Upper lobe of right lung (tissue), 1 donor: ENCODE results near the gene HDAC11. TPM values are rescaled to one million over a fixed set of nuclear protein-coding genes. Genes with fewer than 3 reads are reported as not detected.
"Not testable (repeated sequence)": the region's sequence is repeated elsewhere in the genome, so short reads cannot be mapped to it uniquely, and the experiment has no call there.

Experiments
- ATAC-seq: fragments of 200-7000 bp; cut with Tn5 transposase; one replicate; pipeline ENCODE4 v1.9.1; 2020; ENCODE audit warnings: mild to moderate bottlenecking, moderate library complexity
- DNase-seq: peaks from one replicate; pipeline ENCODE4 v3.0.0-alpha.2; 2020
- H3K27ac ChIP-seq: fragments of 200-600 bp; one replicate; pipeline ENCODE4 v1.8.0; 2022
- H3K27me3 ChIP-seq: fragments of 200-600 bp; one replicate; pipeline ENCODE4 v1.8.0; 2022; ENCODE audit warnings: mild to moderate bottlenecking
- H3K36me3 ChIP-seq: fragments of 200-600 bp; one replicate; pipeline ENCODE4 v1.8.0; 2022
- H3K4me1 ChIP-seq: fragments of 200-600 bp; one replicate; pipeline ENCODE4 v1.8.0; 2022
- H3K4me3 ChIP-seq: fragments of 200-600 bp; one replicate; pipeline ENCODE4 v1.8.0; 2022; ENCODE audit warnings: mild to moderate bottlenecking
- H3K9me3 ChIP-seq: fragments of 200-600 bp; one replicate; pipeline ENCODE4 v1.8.0; 2022
- CTCF ChIP-seq: fragments of 200-600 bp; IDR thresholded peaks from one replicate; pipeline ENCODE4 v1.8.0; 2022; ENCODE audit warnings: antibody characterized with exemption
- intact Hi-C: fragments of 100-400 bp; cut with DNase I; formaldehyde crosslinking; loops from one replicate; pipeline ENCODE4 v1.11.0; 2022
- total RNA-seq: library from RNA; stranded (reverse); fragmentation: NEBNext Ultra II Directional; extraction: Animal tissue kit (Norgen Biotek cat#: 25700); gene quantifications from one replicate; pipeline ENCODE4 v1.2.1, GENCODE V29; 2021
- donor health status: DM: no; HTN: yes; CAD: no; lungs with severe emphysema.

The HDAC11 gene
- total RNA-seq, 1 donor from 2014 or later, result 15.0 TPM

- intact Hi-C loops, result no loop called here
- no peak for ATAC-seq
- no peaks in the 10 kb centered on the region for H3K27me3 ChIP-seq
- no peak overlapping the region for H3K27ac ChIP-seq
- H3K36me3 ChIP-seq, result no peaks in the 10 kb centered on the region
- H3K4me3 ChIP-seq, result no peak overlapping the region
- no peaks in the 10 kb centered on the region for H3K9me3 ChIP-seq
- H3K4me1 ChIP-seq, result no peaks in the 10 kb centered on the region
- no peak for TF ChIP-seq CTCF
- no peak for DNase-seq
These were observed 40.3 kb downstream of the HDAC11 start for GRCh38 chr3:13520326-13520880.

GRCh38 chr3:13521309-13521708 lies 41.2 kb downstream of the HDAC11 start:
- Histone ChIP-seq H3K36me3 (no peaks in the 10 kb centered on the region), H3K9me3 (no peaks in the 10 kb centered on the region), H3K4me3 (no peak overlapping the region), H3K27me3 (no peaks in the 10 kb centered on the region), H3K27ac (no peak overlapping the region), H3K4me1 (no peaks in the 10 kb centered on the region)
- DNase-seq (no peak), ATAC-seq (no peak)
- intact Hi-C loops, result no loop called here
- TF ChIP-seq CTCF, result no peak

GRCh38 chr3:13521749-13522148 lies 41.6 kb downstream of the HDAC11 start:
- H3K4me3 ChIP-seq, ATAC-seq, DNase-seq, intact Hi-C loops, H3K36me3 ChIP-seq, H3K27me3 ChIP-seq, H3K4me1 ChIP-seq, H3K9me3 ChIP-seq, H3K27ac ChIP-seq: not testable (repeated sequence)

GRCh38 chr3:13522236-13522635 lies 42.1 kb downstream of the HDAC11 start:
- no peak overlapping the region for H3K27ac ChIP-seq
- H3K27me3 ChIP-seq, result no peaks in the 10 kb centered on the region
- H3K9me3 ChIP-seq, result no peaks in the 10 kb centered on the region
- H3K4me3 ChIP-seq, result no peak overlapping the region
- DNase-seq, result no peak
- TF ChIP-seq CTCF, result no peak
- intact Hi-C loops, result no loop called here
- no peaks in the 10 kb centered on the region for H3K4me1 ChIP-seq
- H3K36me3 ChIP-seq, result no peaks in the 10 kb centered on the region
- ATAC-seq, result no peak

GRCh38 chr3:13524979-13525669 lies 45.0 kb downstream of the HDAC11 start:
- Histone ChIP-seq H3K4me1 (no peaks in the 10 kb centered on the region), H3K36me3 (no peaks in the 10 kb centered on the region), H3K27me3 (no peaks in the 10 kb centered on the region), H3K9me3 (no peaks in the 10 kb centered on the region), H3K4me3 (no peak overlapping the region), H3K27ac (no peak overlapping the region)
- intact Hi-C loops, result no loop called here
- no peak for TF ChIP-seq CTCF
- ATAC-seq, result no peak
- DNase-seq, result no peak

- Histone ChIP-seq H3K27me3 (no peaks in the 10 kb centered on the region), H3K9me3 (no peaks in the 10 kb centered on the region), H3K36me3 (no peaks in the 10 kb centered on the region), H3K27ac (peak overlapping the region; percentile 30), H3K4me3 (no peak overlapping the region), H3K4me1 (no peaks in the 10 kb centered on the region)
- TF ChIP-seq CTCF, result no peak
- intact Hi-C loops, result no loop called here
- ATAC-seq (no peak), DNase-seq (no peak)
These were observed 45.9 kb downstream of the HDAC11 start for GRCh38 chr3:13525827-13526625.
